Fibroblast of lung (primary cell): ENCODE results near the gene C1QC.

Experiments
- EZH2 ChIP-seq: IDR thresholded peaks from 2 replicates; pipeline ENCODE4 v1.5.1; 2012; ENCODE audit warnings: low read length, control low read depth, mild to moderate bottlenecking; ENCODE audit errors: missing control alignments
- TF ChIP-seq, protein P1 (sequence below), 2 donors: IDR thresholded peaks in 1 of 2; conservative IDR thresholded peaks in 1 of 2; 1 replicate in 1 of 2; 2 replicates in 1 of 2; pipeline ENCODE4 v1.5.1; 2011 to 2012; ENCODE audit warnings: low read length in 2 of 2, control low read depth in 1 of 2, inconsistent platforms in 1 of 2, low read depth in 1 of 2, mild to moderate bottlenecking in 1 of 2

DNA sequence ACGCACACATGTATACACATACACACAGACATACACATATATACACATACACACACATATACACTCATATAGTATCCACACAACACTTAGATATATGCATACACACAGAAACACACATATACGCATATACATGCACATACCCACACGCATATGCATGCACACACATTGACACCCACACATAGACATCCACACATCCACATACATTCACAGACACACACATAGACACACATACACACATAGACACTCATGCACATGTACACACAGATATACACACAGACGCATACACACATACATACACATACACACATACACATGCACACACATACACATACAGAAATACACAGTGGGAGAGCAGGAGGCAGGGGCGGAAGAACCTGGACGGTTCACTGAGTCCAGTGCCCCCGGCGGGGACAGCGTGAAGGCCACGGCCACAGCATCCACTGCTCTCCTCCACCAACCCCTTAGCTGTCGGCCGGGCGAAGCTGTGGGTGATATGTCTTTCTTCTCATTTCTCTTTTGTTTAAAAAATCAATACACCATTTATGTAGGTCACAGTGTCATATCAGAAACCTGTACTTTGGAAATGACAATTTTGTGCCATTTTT is 6.8 kb downstream of the C1QC start:
- peak; percentile 31 for TF ChIP-seq EZH2
- TF ChIP-seq, protein P1, sequence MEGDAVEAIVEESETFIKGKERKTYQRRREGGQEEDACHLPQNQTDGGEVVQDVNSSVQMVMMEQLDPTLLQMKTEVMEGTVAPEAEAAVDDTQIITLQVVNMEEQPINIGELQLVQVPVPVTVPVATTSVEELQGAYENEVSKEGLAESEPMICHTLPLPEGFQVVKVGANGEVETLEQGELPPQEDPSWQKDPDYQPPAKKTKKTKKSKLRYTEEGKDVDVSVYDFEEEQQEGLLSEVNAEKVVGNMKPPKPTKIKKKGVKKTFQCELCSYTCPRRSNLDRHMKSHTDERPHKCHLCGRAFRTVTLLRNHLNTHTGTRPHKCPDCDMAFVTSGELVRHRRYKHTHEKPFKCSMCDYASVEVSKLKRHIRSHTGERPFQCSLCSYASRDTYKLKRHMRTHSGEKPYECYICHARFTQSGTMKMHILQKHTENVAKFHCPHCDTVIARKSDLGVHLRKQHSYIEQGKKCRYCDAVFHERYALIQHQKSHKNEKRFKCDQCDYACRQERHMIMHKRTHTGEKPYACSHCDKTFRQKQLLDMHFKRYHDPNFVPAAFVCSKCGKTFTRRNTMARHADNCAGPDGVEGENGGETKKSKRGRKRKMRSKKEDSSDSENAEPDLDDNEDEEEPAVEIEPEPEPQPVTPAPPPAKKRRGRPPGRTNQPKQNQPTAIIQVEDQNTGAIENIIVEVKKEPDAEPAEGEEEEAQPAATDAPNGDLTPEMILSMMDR (conservative IDR thresholded peaks at IDR 0.05 in 1 of 2, IDR thresholded peaks at IDR 0.05 in 1 of 2; ENCODE audit: low read depth in 1 of 2, low read length in 2 of 2) = no peak
